Measurements from ENCODE around the gene ELL.
"Not testable (repeated sequence)": the region's sequence is repeated elsewhere in the genome, so short reads cannot be mapped to it uniquely, and the experiment has no call there.

Gene ELL

DNA sequence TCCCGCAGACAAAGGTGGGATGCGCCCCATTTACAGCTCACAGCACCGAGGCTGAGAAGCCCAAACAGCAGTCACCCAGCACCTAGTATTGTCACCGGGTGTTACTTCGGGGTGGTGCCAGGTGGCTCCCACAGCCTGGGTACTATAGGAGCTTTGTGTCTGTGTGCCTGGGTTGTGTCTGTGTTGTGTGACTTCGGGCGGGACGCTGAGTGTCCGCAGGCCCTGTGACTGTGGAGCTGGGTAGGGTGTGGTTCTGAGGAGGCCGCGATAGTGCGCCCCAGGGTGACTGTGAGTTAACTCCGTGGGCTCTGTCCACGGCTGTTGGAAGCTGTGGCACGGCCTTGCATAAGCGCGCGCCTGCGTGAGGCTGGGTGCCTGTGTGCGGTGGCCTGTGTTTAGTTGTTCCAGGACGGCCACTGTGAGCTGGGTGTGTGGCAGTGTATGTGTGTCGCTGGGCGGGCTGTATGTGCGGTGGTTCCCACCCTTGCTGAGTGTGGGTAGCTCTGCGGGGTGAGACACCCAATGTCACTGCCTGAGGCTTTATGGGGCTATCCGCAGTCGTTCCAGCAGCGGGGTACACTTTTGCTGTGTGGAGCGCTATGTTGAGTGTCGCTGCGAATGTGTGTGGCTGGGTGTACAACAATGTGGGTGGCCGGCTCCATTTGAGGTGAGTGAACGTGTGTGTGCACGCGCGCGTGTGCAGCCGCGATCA is 103.2 kb downstream of the ELL start:
- H3K4me3 Mint-ChIP-seq: peak overlapping the region; percentile 74
- no peaks in the 10 kb centered on the region for H3K9me3 Mint-ChIP-seq
- DNase-seq: peak; percentile 49
- H3K27ac Mint-ChIP-seq: peak overlapping the region; percentile 91
- CTCF ChIA-PET: interaction anchor here (1.1 to 3.9 kb wide), 6 partner anchors 9 to 140 kb away, joined by 3 to 22 read pairs (median 4); no protein-coding TSS in a partner anchor
- H3K4me1 Mint-ChIP-seq: peaks cover 83% of the 10 kb centered on the region
- peaks cover 47% of the 10 kb centered on the region for H3K27me3 Mint-ChIP-seq
- peaks cover 12% of the 10 kb centered on the region for H3K36me3 Mint-ChIP-seq

DNA sequence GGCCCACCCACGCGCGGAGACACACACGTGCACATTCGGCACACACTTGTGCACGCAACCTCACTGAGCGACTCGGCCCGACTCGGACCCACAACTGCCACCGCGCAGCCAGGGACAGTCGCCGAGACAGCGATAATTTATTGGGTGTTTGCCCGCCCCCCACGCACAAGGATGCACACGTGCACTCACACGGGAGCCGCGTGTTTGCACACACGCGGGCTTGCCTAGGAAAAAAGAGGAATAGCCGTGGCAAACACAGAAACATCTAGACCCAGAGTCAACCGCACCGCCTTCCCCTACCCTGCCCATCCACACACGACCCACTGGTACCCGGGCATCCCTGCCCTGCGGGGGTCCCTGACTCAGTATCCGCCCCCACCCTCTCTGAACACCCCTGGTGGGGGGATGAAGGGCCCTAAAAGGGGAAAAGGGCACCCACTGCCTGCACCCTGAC is 103.8 kb downstream of the ELL start:
- H3K4me3 Mint-ChIP-seq: peak overlapping the region; percentile 74
- no peaks in the 10 kb centered on the region for H3K9me3 Mint-ChIP-seq
- peaks cover 80% of the 10 kb centered on the region for H3K4me1 Mint-ChIP-seq
- DNase-seq: no peak
- CTCF ChIA-PET: interaction anchor here (1.1 to 3.9 kb wide), 4 partner anchors 8 to 140 kb away, joined by 3 to 22 read pairs (median 4); no protein-coding TSS in a partner anchor
- peaks cover 53% of the 10 kb centered on the region for H3K27me3 Mint-ChIP-seq
- H3K27ac Mint-ChIP-seq: peak overlapping the region; percentile 91
- H3K36me3 Mint-ChIP-seq: peaks cover 9% of the 10 kb centered on the region

DNA sequence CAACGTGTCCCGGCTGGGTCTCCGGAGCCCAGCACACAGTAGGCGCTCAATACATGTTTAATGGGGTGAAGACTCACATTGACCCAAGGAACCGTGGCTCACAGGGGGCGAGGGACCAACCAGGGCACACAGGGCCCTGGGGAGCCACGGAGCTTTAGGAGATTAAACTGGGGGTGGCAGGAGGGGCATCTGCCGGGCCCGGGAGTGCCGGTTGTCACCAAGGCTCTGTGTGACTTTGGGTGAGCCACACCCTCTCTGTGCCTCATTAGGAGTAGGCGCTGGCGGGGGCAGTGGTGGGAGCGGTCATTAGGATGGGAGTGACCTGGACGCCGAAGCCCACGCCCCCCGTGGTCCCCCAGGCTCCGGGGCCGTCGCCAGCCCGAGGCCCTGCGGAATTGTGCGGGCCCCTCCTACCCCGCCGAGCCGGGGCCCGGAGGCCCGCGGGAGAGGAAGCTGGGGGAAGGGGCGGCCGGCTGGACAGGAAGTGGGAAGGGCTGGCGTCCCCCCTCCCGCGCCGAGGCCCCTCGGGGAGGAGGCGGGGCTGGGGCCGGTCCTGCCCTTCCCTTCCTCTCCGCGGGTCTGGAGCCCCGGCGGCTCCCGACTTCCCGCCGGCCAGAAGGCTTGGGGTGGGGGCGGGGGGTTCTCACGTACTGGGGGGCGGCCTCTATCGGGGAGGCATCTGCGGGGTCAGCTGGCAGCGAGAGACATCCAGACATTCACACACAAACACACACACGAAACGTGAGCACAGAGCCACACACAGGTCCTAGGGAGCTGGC is 104.4 kb downstream of the ELL start:
- DNase-seq: peak; percentile 62
- peak overlapping the region; percentile 91 for H3K27ac Mint-ChIP-seq
- H3K36me3 Mint-ChIP-seq: peaks cover 5% of the 10 kb centered on the region
- peaks cover 59% of the 10 kb centered on the region for H3K27me3 Mint-ChIP-seq
- H3K4me1 Mint-ChIP-seq: peaks cover 74% of the 10 kb centered on the region
- no peaks in the 10 kb centered on the region for H3K9me3 Mint-ChIP-seq
- CTCF ChIA-PET: interaction anchor here (1.0 to 3.9 kb wide), 4 partner anchors 28 to 240 kb away, joined by 3 to 22 read pairs (median 4); no protein-coding TSS in a partner anchor
- H3K4me3 Mint-ChIP-seq: peak overlapping the region; percentile 74

DNA sequence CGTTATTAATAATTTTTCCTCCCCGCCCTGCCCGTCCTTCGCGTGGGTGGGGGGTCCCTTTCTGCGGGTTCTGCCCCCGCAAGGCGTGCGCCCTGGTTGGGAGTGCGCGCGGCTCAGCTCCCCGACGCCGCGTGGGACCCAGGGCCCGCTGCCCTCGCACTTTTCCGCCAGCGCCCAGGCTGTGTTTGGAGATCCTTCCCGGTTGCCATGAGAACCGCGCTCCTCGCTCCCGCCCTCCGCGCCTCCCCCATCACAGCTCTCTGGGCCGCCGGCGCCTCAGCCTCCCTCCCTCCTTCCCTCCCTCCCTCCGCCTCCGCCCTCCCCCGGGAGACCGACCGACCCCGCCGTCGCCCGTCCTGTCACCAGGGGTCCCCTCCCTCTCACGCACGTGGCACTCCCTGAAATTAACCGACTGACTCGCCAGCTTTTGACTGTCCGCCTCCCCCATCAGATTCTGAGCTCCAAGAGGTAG is 105.1 kb downstream of the ELL start:
- CTCF ChIA-PET: interaction anchor here (1.0 to 3.9 kb wide), 3 partner anchors 27 to 239 kb away, joined by 3 to 22 read pairs (median 3); no protein-coding TSS in a partner anchor

DNA sequence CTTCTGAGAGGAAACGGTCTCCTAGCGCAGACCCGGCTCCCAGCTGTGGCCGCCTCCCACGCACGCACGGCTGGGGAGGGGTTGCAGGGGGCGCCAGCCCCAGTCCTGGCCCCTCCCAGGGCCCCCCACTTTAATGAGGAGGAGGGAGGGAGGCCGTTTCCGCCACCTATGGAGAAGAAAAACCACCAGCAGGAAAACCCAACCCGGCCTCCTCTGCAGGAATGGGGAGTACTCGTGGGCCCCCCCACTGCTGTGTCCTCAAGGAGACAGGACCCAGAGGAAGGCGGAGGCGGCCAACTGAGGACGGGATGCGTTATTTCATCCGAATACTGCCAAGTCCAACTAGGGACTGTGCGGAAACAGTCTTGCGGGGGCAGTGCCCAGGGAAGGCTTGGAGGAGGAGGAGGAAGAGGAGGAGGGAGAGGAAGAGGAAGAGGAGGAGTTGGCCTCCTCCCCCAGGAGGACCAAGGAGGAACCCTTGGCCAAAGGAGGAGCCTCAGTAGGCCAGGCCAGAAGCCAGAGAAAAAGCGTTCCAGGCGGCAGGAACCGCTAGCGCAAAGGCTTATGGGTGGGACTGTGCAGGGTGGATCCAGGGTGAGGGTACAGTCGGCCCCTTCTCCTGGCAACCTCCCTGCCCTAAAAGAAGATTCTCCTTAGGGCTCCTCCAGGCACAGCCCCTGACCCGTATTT is 106.5 kb downstream of the ELL start:
- Mint-ChIP-seq H3K9me3 (no peaks in the 10 kb centered on the region), H3K4me3 (peak overlapping the region; percentile 42), H3K27me3 (peaks cover 77% of the 10 kb centered on the region), H3K27ac (peak overlapping the region; percentile 19), H3K4me1 (peaks cover 59% of the 10 kb centered on the region), H3K36me3 (peaks cover 3% of the 10 kb centered on the region)
- CTCF ChIA-PET: interaction anchor here (0.5 to 6.9 kb wide), 7 partner anchors 14 to 137 kb away, joined by 3 to 96 read pairs (median 4); partner anchors contain the start of gene GDF15
- no peak for DNase-seq

More for the DNA sequence above, 105.1 kb downstream of the ELL start:
- peak; percentile 81 for DNase-seq
- peak overlapping the region; percentile 70 for H3K27ac Mint-ChIP-seq
- H3K36me3 Mint-ChIP-seq: peaks cover 5% of the 10 kb centered on the region
- peaks cover 68% of the 10 kb centered on the region for H3K4me1 Mint-ChIP-seq
- H3K4me3 Mint-ChIP-seq: peak overlapping the region; percentile 71
- peaks cover 65% of the 10 kb centered on the region for H3K27me3 Mint-ChIP-seq
- H3K9me3 Mint-ChIP-seq: no peaks in the 10 kb centered on the region

DNA sequence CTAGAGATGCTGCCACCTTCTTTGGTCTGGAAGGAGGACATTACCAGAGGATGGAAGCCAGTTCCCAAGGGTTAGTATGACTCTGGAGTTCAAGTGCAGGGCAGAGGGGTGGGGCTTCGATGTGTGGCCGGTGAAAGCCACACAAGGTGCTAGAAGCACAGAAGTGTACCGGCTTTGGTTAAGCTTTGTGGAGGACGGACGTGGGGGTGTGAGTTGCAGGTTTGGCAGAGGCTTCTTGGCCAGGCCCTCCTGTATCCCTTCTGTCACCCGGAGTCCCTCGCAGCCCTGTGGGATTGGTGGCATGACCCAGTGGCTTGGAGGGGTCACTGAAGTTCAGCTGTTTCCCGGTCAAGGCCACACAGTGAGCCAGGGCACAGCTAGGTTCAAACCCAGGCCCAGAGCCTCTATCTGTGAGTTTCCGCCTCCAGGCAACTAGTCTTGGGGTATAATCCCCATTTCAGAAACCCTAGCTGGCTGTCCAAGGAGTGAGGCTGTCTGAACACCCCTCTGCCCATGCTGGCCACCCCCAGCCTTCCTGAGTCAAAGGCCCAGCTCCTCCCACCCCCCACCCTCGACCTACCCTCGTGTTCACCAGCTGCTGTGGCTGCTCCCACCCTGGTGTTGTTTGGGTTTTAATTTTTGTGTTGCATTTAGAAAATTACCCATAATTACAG is 107.2 kb downstream of the ELL start:
- H3K27ac Mint-ChIP-seq: peak overlapping the region; percentile 84

DNA sequence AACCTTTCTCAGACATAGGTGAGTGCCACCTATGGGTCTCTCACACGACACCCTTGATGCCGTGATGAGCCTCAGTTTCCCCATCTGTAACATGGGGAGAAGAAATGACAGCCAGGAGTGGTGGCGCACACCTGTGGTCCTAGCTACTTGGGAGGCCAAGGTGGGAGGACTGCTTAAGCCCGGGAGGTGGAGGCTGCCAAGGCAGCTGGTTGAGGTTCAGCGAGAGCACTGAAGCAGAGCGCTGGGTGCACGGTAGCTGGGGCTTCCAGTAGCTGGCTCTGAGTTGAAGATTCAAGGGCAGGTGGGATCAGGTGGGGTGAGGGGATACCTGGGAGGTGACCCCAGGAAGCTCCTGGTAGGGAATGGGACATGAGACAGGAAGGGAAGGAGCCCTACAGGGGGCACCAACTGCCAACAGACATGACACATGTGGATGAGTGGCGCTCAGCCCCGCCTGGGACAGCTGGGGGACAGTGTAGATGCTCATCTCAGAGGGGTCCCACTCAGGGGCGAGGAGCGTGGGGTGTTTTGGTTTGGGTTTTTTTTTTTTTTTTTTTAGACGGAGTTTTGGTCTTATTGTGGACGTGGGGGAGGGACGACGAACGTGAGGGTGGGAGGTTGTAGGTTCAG is 109.1 kb downstream of the ELL start:
- Mint-ChIP-seq H3K36me3 (peaks cover 1% of the 10 kb centered on the region), H3K27ac (no peak overlapping the region), H3K4me1 (peaks cover 44% of the 10 kb centered on the region), H3K4me3 (no peak overlapping the region), H3K27me3 (peaks cover 72% of the 10 kb centered on the region), H3K9me3 (no peaks in the 10 kb centered on the region)
- CTCF ChIA-PET: interaction anchor here (0.8 to 6.9 kb wide), 6 partner anchors 11 to 209 kb away, joined by 3 to 96 read pairs (median 4); partner anchors contain the start of genes GDF15 and RAB3A
- DNase-seq: no peak

More for the DNA sequence above, 107.2 kb downstream of the ELL start:
- Mint-ChIP-seq H3K9me3 (no peaks in the 10 kb centered on the region), H3K36me3 (peaks cover 1% of the 10 kb centered on the region), H3K4me3 (peak overlapping the region; percentile 42), H3K4me1 (peaks cover 57% of the 10 kb centered on the region), H3K27me3 (peaks cover 77% of the 10 kb centered on the region)
- DNase-seq: peak; percentile 61
- CTCF ChIA-PET: interaction anchor here (0.5 to 6.9 kb wide), 9 partner anchors 13 to 137 kb away, joined by 3 to 96 read pairs (median 4); partner anchors contain the start of gene GDF15

DNA sequence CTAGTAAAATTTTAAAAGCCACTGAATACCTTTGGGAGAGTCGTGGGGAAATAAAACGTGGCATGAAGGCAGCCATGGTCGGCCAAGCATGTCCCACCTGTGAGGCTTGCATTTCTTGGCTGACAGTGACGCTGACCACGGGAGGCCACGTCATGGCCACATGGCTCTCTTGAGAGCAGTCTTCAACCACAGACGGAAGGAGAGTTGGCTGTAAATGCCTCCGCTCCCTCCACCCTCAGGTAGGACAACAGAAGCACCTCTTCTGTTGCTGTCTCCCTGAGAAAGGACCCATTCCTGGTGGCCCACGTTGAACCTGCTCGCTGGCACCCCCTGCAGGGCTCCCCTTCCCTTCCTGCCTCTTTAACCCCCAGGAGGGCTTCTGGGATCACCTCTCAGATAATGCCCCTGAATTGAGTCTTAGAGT is 113.8 kb downstream of the ELL start:
- Mint-ChIP-seq H3K27me3 (peaks cover 30% of the 10 kb centered on the region), H3K27ac (no peak overlapping the region), H3K4me1 (peaks cover 6% of the 10 kb centered on the region), H3K9me3 (no peaks in the 10 kb centered on the region), H3K4me3 (no peak overlapping the region), H3K36me3 (no peaks in the 10 kb centered on the region)
- CTCF ChIA-PET: no interaction called here
- peak; percentile 60 for DNase-seq

DNA sequence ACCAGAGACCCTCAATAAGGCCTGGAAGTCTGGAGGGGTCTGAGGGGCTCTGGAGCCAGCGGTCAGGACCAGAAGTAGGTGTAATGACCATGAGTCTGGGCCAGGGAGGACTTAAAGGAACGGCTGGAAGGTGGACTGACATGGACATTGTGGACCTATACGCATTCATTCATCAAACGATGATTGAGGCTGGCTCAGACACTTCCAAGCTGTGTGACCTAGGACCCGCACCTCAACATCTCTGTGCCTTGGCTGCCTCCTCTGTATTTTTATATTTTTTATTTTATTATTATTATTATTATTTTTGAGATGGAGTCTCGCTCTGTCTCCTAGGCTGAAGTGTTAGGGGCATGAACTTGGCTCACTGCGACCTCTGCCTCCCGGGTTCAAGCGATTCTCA is 115.1 kb downstream of the ELL start:
- no peak overlapping the region for H3K27ac Mint-ChIP-seq
- CTCF ChIA-PET: no interaction called here
- H3K9me3 Mint-ChIP-seq: no peaks in the 10 kb centered on the region
- H3K27me3 Mint-ChIP-seq: peaks cover 26% of the 10 kb centered on the region
- DNase-seq: no peak
- H3K4me1 Mint-ChIP-seq: peaks cover 7% of the 10 kb centered on the region
- H3K4me3 Mint-ChIP-seq: no peak overlapping the region
- no peaks in the 10 kb centered on the region for H3K36me3 Mint-ChIP-seq

GRCh38 chr19:18405754-18406153 is 116.1 kb downstream of the ELL start:
- H3K9me3 Mint-ChIP-seq, CTCF ChIA-PET: not testable (repeated sequence)
- peaks cover 21% of the 10 kb centered on the region for H3K27me3 Mint-ChIP-seq

GRCh38 chr19:18402455-18403248 is 119.2 kb downstream of the ELL start:
- Mint-ChIP-seq H3K27me3 (peaks cover 28% of the 10 kb centered on the region), H3K4me1 (peaks cover 18% of the 10 kb centered on the region)
- H3K36me3 Mint-ChIP-seq, H3K27ac Mint-ChIP-seq, DNase-seq, H3K9me3 Mint-ChIP-seq, H3K4me3 Mint-ChIP-seq: not testable (repeated sequence)
- CTCF ChIA-PET: interaction anchor here (1.2 to 2.2 kb wide), 2 partner anchors 9 to 14 kb away, joined by 4 to 5 read pairs; no protein-coding TSS in a partner anchor

More at GRCh38 chr19:18405754-18406153, 116.1 kb downstream of the ELL start:
- not testable (repeated sequence) for H3K4me3 Mint-ChIP-seq, DNase-seq, H3K36me3 Mint-ChIP-seq, H3K27ac Mint-ChIP-seq
- H3K4me1 Mint-ChIP-seq: peaks cover 15% of the 10 kb centered on the region

- no peaks in the 10 kb centered on the region for H3K36me3 Mint-ChIP-seq
- no peak for DNase-seq
- peaks cover 38% of the 10 kb centered on the region for H3K27me3 Mint-ChIP-seq
- no peak overlapping the region for H3K4me3 Mint-ChIP-seq
- H3K27ac Mint-ChIP-seq: peak overlapping the region; percentile 5
- no peaks in the 10 kb centered on the region for H3K9me3 Mint-ChIP-seq
- peaks cover 21% of the 10 kb centered on the region for H3K4me1 Mint-ChIP-seq
- CTCF ChIA-PET: interaction anchor here (0.7 to 2.4 kb wide), 5 partner anchors 9 to 13 kb away, joined by 3 to 8 read pairs (median 4); no protein-coding TSS in a partner anchor
These were observed 120.2 kb downstream of the ELL start for GRCh38 chr19:18401580-18402112.

All from activated naive CD4-positive, alpha-beta T cell treated with anti-CD3 and anti-CD28 coated beads, Interleukin-2, amount 10 ng/mL, durations not matched to agents 7 days and 5 days (primary cell).